ENCODE measurements around the gene INMT. TPM values are rescaled to one million over a fixed set of nuclear protein-coding genes. Genes with fewer than 3 reads are reported as not detected.

Gene INMT
- total RNA-seq, 1 experiment from 2014 or later: not detected

DNA sequence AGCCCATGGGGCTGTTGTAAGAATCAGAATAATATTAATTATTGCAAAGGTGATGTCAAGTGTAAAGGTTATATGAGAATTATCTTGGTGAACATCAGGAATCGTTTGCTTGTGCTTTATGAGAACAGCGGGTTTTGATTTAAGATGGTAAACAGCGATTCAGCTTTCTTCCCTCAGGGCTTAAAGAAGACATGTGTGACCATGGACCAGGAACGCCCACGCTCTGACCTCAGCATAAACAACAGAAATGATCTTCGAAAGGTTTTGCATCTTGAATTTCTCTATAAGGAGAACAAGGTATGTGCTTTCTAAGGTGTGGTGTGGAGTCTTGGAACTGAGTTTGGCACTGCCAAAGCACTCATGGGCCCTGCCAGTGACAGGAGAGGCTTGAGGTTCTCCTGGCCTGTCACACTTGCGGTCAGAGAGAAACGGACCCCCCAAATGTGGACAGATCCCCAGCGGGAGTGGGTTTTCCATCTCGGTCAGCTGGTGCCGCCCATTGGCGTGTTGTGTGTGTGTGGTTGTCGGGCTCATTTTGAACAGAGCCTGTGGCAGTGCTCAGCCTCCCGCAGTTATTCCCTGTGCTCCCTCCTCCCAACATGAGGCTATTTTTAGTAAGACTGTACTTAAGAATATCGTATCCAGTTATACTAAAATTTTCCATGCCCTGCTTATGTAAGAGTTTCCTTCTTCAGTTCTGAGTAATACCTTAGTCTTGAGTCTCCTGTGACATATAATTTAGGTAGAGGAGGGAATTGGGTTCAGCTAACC lies 26.5 kb downstream of the INMT start:
- POLR2A ChIA-PET: interaction anchor here (0.7 kb wide), 1 partner anchor 9 kb away, joined by 3 read pairs; no protein-coding TSS in a partner anchor
- H3K4me1 Mint-ChIP-seq (ENCODE audit: insufficient read depth, unreplicated experiment): no peaks in the 10 kb centered on the region
- DNase-seq (ENCODE audit: unreplicated experiment): no peak
- TF ChIP-seq, protein P1, sequence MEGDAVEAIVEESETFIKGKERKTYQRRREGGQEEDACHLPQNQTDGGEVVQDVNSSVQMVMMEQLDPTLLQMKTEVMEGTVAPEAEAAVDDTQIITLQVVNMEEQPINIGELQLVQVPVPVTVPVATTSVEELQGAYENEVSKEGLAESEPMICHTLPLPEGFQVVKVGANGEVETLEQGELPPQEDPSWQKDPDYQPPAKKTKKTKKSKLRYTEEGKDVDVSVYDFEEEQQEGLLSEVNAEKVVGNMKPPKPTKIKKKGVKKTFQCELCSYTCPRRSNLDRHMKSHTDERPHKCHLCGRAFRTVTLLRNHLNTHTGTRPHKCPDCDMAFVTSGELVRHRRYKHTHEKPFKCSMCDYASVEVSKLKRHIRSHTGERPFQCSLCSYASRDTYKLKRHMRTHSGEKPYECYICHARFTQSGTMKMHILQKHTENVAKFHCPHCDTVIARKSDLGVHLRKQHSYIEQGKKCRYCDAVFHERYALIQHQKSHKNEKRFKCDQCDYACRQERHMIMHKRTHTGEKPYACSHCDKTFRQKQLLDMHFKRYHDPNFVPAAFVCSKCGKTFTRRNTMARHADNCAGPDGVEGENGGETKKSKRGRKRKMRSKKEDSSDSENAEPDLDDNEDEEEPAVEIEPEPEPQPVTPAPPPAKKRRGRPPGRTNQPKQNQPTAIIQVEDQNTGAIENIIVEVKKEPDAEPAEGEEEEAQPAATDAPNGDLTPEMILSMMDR (IDR thresholded peaks at IDR 0.05; ENCODE audit: unreplicated experiment): no peak
- H3K9me3 Mint-ChIP-seq (ENCODE audit: unreplicated experiment): no peaks in the 10 kb centered on the region
- no peak overlapping the region for H3K4me3 Mint-ChIP-seq (ENCODE audit: unreplicated experiment)
- intact Hi-C loops (cut with micrococcal nuclease): no loop called here
- H3K27me3 Mint-ChIP-seq (ENCODE audit: insufficient read depth, unreplicated experiment): no peaks in the 10 kb centered on the region
- peaks cover 35% of the 10 kb centered on the region for H3K36me3 Mint-ChIP-seq (ENCODE audit: insufficient read depth, unreplicated experiment)
- CTCF ChIA-PET: interaction anchor here (1.4 kb wide), 1 partner anchor 39 kb away, joined by 7 read pairs; no protein-coding TSS in a partner anchor
- no peak overlapping the region for H3K27ac Mint-ChIP-seq (ENCODE audit: low read depth, unreplicated experiment)
- BruUV-seq (replicated peaks): no TSS peak

DNA sequence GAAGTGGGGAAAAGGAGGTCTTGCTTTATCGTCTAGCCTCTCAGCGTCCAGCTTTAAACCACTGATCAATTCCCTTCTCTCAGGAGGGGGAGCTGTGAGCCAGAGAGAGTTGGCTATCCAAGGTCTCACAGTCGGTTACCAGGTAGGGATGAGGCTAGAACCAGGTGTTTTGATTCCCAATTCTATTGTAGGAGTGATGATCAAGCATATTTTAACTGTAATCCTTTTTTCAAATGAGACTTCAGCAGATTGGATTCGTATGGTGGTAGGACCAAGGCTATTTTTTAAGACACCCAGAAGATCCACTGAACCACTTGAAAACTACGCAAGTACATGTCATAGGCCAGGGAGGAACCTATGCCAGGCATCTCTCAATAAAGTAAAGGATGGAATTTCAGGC lies 27.6 kb downstream of the INMT start:
- ChIA-PET POLR2A (no interaction called here), CTCF (no interaction called here)

DNA sequence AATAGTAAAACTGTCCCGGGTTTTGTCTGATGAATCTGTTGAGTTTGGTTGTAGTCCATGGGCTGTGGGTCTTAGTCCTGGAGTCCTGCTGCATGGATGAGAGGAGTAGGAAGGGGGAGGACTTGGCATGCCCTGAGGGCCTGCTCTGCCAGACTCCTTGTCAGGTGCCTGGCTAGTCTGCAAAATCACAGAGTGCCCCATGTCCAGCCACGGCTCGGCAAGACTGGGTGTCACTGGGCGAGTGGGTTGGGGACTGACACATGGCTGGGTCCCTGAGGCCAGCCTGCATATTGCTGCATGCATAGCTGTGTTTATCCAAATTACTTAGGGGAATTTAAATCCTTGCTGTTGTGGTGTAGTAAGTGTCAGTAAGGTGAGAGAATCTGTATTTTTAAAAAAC lies 29.0 kb downstream of the INMT start:
- no peaks in the 10 kb centered on the region for H3K27me3 Mint-ChIP-seq (ENCODE audit: insufficient read depth, unreplicated experiment)
- CTCF ChIA-PET: interaction anchor here (0.5 kb wide), 1 partner anchor 1395 kb away, joined by 4 read pairs; no protein-coding TSS in a partner anchor
- intact Hi-C loops (cut with micrococcal nuclease): no loop called here
- no peak overlapping the region for H3K27ac Mint-ChIP-seq (ENCODE audit: low read depth, unreplicated experiment)
- no peak for DNase-seq (ENCODE audit: unreplicated experiment)
- no peaks in the 10 kb centered on the region for H3K4me1 Mint-ChIP-seq (ENCODE audit: insufficient read depth, unreplicated experiment)
- no peaks in the 10 kb centered on the region for H3K9me3 Mint-ChIP-seq (ENCODE audit: unreplicated experiment)
- no peak overlapping the region for H3K4me3 Mint-ChIP-seq (ENCODE audit: unreplicated experiment)
- TF ChIP-seq, protein P1 (IDR thresholded peaks at IDR 0.05; ENCODE audit: unreplicated experiment): no peak
- BruUV-seq (replicated peaks): no TSS peak
- H3K36me3 Mint-ChIP-seq (ENCODE audit: insufficient read depth, unreplicated experiment): peaks cover 59% of the 10 kb centered on the region
- POLR2A ChIA-PET: interaction anchor here (1.4 kb wide), 1 partner anchor 9 kb away, joined by 6 read pairs; no protein-coding TSS in a partner anchor

More for the DNA sequence above, 27.6 kb downstream of the INMT start:
- H3K4me3 Mint-ChIP-seq (ENCODE audit: unreplicated experiment): no peak overlapping the region
- H3K36me3 Mint-ChIP-seq (ENCODE audit: insufficient read depth, unreplicated experiment): peaks cover 45% of the 10 kb centered on the region
- no peaks in the 10 kb centered on the region for H3K9me3 Mint-ChIP-seq (ENCODE audit: unreplicated experiment)
- BruUV-seq (replicated peaks): no TSS peak
- TF ChIP-seq, protein P1 (IDR thresholded peaks at IDR 0.05; ENCODE audit: unreplicated experiment): no peak
- DNase-seq (ENCODE audit: unreplicated experiment): no peak
- no peak overlapping the region for H3K27ac Mint-ChIP-seq (ENCODE audit: low read depth, unreplicated experiment)
- intact Hi-C loops (cut with micrococcal nuclease): no loop called here
- H3K27me3 Mint-ChIP-seq (ENCODE audit: insufficient read depth, unreplicated experiment): no peaks in the 10 kb centered on the region
- H3K4me1 Mint-ChIP-seq (ENCODE audit: insufficient read depth, unreplicated experiment): no peaks in the 10 kb centered on the region

DNA sequence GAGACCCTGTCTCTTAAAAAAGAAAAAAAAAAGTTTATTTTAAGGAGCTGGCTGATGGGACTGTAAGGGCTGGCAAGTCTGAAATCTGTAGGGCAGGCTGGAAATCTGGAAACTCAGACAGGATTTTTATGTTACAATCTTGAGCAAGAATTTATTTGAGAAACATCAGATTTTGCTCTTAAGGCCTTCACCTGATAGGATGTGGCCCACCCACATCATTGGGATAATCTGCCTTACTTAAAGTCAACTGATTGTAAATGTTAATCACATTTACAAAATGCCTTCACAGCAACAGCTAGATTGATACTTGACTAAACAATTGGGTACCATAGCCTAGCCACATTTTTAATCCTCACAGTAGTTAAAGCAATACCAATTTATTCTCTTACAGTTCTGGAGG lies 30.8 kb downstream of the INMT start:
- TF ChIP-seq, protein P1 (IDR thresholded peaks at IDR 0.05; ENCODE audit: unreplicated experiment): no peak
- Mint-ChIP-seq H3K9me3 (ENCODE audit: unreplicated experiment) (no peaks in the 10 kb centered on the region), H3K27me3 (ENCODE audit: insufficient read depth, unreplicated experiment) (no peaks in the 10 kb centered on the region), H3K4me3 (ENCODE audit: unreplicated experiment) (no peak overlapping the region), H3K4me1 (ENCODE audit: insufficient read depth, unreplicated experiment) (no peaks in the 10 kb centered on the region), H3K27ac (ENCODE audit: low read depth, unreplicated experiment) (no peak overlapping the region), H3K36me3 (ENCODE audit: insufficient read depth, unreplicated experiment) (peaks cover 66% of the 10 kb centered on the region)
- no TSS peak for BruUV-seq (replicated peaks)
- CTCF ChIA-PET: interaction anchor here (0.6 to 1.4 kb wide), 3 partner anchors 9 to 352 kb away, joined by 3 to 6 read pairs (median 5); no protein-coding TSS in a partner anchor
- no peak for DNase-seq (ENCODE audit: unreplicated experiment)
- POLR2A ChIA-PET: no interaction called here
- intact Hi-C loops (cut with micrococcal nuclease): no loop called here

Measured in MCF 10A (cell line).